DLD1 (cell line): ENCODE results near the gene ADAMTS14.
"Not testable (repeated sequence)": the region's sequence is repeated elsewhere in the genome, so short reads cannot be mapped to it uniquely, and the experiment has no call there.

Experiments used
- in situ Hi-C: cut with HindIII; loops from 2 replicates; pipeline ENCODE4 v1.10.0; 2017; ENCODE audit warnings: low sequenced_read_pairs

Gene ADAMTS14, protein sequence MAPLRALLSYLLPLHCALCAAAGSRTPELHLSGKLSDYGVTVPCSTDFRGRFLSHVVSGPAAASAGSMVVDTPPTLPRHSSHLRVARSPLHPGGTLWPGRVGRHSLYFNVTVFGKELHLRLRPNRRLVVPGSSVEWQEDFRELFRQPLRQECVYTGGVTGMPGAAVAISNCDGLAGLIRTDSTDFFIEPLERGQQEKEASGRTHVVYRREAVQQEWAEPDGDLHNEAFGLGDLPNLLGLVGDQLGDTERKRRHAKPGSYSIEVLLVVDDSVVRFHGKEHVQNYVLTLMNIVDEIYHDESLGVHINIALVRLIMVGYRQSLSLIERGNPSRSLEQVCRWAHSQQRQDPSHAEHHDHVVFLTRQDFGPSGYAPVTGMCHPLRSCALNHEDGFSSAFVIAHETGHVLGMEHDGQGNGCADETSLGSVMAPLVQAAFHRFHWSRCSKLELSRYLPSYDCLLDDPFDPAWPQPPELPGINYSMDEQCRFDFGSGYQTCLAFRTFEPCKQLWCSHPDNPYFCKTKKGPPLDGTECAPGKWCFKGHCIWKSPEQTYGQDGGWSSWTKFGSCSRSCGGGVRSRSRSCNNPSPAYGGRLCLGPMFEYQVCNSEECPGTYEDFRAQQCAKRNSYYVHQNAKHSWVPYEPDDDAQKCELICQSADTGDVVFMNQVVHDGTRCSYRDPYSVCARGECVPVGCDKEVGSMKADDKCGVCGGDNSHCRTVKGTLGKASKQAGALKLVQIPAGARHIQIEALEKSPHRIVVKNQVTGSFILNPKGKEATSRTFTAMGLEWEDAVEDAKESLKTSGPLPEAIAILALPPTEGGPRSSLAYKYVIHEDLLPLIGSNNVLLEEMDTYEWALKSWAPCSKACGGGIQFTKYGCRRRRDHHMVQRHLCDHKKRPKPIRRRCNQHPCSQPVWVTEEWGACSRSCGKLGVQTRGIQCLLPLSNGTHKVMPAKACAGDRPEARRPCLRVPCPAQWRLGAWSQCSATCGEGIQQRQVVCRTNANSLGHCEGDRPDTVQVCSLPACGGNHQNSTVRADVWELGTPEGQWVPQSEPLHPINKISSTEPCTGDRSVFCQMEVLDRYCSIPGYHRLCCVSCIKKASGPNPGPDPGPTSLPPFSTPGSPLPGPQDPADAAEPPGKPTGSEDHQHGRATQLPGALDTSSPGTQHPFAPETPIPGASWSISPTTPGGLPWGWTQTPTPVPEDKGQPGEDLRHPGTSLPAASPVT

DNA sequence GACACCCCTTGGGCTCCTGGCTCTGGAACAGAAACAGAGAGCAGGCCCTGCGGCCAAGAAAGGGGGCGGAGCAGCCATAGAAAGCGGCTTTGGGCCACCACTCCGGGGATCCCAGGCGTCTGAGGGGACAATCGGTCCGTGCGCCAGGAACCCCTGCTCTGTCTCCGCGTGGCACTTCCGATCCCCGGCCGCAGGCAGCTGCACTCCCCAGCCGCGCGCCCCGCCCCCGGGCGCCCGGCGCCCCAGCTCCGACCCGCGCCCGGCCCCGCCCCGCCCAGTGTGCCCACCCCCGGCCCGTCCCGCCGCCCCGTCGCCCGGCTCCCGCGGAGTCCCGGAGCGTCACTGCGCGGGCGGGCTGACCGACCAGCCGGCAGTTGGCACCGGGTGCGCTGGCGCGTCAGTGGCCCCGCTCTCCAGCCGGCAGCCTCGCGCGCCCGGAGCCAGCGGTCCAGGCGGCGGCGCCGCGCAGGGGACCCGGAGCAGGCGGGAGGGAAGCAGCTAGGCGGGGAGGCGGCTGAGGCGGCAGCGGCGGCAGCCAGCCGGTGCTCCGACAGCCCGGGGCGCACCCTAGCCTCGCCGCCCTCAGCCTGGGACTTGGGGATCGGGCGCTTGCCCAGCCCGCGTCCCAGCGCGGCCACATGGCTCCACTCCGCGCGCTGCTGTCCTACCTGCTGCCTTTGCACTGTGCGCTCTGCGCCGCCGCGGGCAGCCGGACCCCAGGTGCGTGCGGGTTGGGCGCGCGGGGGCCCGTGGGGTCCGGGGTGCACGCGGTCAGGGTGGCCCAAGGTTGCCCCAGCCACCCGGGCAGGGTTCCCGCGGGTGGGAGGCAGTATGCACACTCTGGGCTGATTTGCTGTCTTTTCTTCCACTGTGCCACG lies at the start of gene ADAMTS14:
Gene ADAMTS14, plus strand, starts transcription at position 342 of the 878 bp plus-strand sequence. Its CDS starts 297 bp downstream, at position 639.
- in situ Hi-C loops = no loop called here

DNA sequence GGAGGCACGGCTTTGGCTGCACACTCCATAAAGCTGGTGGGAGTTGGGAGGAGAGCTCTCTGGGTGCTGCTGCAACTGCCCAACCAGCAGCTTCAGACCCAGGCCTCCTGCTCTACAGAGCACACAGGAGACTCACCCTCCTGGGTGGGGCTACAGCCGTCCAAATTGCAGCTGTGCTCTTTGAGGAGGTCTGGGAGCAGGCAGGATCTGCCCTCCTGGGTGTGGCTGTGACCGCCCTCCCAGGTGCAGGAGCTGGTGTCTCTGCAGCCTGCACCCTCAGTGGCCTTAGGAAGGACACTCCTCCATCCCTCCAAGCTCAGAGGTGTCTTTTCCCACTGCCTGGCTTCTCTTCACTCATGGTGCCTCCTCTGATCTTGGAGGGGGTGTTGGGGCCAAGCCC lies 49.8 kb upstream of the ADAMTS14 start:
- in situ Hi-C loops = no loop called here

DNA sequence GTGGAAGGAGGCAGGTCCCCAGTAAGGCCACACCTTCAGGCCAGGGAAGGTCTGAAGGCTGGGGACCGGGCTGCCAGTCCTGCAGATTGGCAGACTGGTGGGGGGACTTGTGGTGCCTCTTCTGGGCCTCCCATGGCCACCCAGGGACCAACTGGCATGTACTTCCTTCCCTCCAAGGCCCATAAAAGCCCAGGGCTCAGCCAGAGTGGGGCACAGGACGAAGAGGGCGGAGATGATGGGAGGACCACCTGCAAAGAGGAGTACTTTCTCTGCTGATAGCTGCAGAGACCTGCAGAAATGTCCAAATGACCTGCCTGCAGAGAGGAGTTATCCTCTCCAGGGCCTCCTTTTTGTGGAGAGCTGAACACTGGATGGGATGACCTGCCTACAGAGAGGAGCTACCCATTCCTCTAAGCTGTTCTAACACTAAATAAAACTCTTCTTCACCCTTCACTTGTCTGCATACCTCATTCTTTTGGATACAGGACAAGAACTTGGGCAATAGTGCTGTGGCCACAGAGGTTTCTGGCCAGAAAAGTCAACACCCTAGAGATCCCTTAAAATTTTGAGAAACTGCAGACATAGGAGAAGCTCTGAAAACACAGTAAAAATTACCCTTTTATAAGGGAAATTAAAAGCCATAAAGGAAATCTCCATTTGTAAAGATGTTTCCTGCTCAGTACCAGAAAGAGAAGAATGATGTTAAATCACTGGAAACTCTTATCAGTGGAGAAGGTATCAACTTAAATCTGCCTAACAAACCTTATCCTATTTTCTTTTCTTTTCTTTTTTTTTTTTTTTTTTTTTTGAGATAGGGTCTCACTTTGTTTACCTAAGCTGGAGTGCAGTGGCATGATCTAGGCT lies 49.1 kb upstream of the ADAMTS14 start:
- in situ Hi-C loops = no loop called here

DNA sequence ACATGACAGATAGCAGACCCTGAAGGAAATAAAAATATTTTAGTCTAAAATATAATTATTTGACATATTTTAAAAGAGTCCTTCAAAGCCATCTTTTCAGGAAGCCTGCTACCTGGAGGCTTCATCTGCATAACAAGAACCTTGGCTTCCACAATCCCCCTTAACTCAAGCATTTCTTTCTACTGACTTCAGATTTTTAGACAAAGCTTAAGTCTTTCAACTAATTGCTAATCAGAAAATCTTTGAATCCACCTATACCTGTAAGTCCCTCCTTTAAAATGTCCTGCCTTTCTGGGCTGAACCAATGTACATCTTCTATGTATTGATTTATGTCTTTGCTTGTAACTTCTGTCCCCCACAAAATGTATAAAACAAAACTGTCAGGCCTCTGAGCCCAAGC lies 46.2 kb upstream of the ADAMTS14 start:
- in situ Hi-C loops = no loop called here

DNA sequence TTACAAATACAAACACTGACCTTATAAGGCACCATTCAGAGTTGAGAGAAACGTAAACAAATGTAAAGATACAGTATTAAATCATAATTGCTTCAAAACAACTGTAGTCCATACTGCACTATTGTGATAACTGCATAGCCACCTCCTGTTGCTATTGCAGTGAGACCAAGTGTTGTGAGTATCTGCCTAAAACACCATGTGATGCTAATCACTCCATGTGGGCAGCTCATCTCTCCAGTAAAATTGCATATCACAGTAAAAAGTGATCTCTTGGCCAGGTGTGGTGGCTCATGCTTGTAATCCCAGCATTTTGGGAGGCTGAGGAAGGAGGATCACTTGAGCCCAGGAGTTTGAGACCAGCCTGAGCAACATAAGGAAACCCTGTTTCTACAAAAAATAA lies 43.0 kb upstream of the ADAMTS14 start:
- in situ Hi-C loops = no loop called here

- in situ Hi-C loops = not testable (repeated sequence)
These were observed 40.6 kb upstream of the ADAMTS14 start for GRCh38 chr10:70631735-70632134.

DNA sequence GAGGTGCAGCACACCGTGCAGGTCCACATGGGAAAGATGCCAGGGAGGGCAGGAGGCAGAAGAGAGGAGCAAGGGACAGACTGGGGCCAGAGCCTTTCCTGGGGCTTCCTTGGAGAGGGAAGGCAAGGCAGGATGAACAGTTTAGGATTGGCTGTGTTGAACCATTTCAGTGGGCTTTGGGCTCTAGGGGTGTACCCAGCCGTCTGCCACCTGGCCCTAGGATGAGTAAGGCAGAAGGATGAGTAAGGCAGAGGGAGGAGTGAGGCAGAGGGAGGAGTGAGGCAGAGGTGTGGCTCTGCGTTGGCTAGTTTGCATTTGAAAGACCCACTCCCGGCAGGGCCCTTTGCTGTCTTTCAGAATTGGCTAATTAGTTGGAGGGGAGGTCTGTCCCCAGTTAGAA lies 38.3 kb upstream of the ADAMTS14 start:
- in situ Hi-C loops = no loop called here

DNA sequence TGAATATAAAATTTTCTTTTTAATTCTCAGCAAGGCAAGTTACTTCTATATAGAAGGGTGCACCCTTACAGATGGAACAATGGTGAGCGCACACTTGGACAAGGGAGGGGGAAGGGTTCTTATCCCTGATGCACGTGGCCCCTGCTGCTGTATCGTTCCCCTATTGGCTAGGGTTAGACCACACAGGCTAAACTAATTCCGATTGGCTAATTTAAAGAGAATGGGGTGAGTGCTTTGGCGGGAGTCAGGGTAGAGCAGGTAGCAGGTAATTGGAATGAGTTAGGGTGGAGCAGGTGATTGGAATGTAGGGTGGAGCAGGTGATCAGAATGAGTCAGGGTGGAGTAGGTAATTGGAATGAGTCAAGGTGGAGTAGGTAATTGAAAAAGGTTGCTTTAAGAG lies 37.8 kb upstream of the ADAMTS14 start:
- in situ Hi-C loops = not testable (repeated sequence)

- in situ Hi-C loops = not testable (repeated sequence)
These were observed 32.5 kb upstream of the ADAMTS14 start for GRCh38 chr10:70639640-70640383.

GRCh38 chr10:70643272-70643671 lies 29.0 kb upstream of the ADAMTS14 start:
- in situ Hi-C loops = not testable (repeated sequence)

DNA sequence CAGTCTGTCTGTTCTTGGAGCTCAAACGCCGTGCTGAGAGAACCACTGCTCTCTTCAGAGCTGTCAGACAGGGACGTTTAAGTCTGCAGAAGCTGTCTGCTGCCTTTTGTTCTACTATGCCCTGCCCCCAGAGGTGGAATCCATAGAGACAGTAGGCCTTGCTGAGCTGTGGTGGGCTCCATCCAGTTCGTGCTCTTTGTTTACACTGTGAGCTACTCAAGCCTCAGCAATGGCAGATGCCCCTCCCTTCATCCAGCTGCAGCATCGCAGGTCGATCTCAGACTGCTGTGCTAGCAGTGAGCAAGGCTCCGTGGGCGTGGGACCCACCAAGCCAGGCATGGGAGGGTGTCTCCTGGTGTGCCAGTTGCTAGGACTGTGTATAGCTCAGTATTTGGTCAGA lies 27.3 kb upstream of the ADAMTS14 start:
- in situ Hi-C loops = not testable (repeated sequence)

- in situ Hi-C loops = no loop called here
These were observed 25.2 kb upstream of the ADAMTS14 start for GRCh38 chr10:70647086-70647485.

DNA sequence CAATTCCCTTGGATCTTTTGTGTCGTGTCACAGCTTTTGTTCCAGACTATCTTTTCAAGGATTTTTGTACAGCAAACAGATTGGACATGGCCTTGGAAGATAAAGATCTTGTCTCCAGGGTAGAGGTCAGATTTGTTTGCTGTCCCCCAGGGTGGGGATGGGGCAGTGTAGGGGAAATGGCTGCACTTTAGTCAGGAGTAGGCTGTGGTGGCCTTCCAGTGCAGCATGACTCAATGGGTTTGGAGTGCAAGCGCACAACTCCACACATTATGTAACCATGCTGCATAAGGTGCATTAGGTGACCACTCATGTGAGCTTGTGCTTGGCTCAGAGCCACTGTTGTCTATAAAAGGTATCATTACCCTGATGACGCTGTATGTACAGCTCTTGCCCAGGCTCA lies 23.9 kb upstream of the ADAMTS14 start:
- in situ Hi-C loops = no loop called here

DNA sequence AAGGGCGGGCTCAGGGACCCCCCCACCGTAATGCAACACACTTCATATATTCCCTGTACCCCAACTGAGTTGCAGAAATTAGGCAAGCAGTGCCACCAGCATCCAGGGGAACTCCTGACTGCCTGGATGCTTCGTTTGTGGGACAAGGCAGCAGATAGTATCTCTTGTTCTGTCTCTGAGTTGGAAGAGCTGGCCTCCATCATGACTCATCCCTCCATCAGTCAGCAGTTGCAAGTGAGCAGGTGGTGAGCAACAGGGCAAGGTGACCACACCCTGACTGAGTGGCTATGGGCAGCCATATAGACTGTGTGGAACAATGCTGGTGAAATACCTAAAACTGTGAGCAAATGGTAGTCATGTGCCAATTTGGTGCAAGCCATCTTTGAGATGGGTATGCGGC lies 22.8 kb upstream of the ADAMTS14 start:
- in situ Hi-C loops = no loop called here

DNA sequence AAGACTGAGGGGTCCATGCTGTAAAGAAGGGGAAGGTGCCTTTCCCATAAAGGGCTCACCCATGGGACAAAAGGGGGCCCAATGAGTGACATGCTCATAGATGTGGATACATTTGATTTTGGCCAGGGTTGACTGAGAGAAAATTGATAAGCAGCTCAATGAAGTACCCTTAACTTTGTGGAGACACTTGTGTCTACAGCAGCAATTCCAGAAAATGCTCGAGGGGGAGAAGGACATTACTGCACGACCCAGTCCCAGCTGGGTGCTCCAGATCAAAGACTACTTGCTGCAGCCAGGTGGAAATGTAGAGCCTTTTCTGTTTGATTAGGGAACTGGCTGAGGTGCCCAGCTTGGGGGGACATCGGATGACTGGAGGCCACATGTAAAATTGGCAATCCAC lies 22.2 kb upstream of the ADAMTS14 start:
- in situ Hi-C loops = no loop called here

- in situ Hi-C loops = no loop called here
These were observed 21.6 kb upstream of the ADAMTS14 start for GRCh38 chr10:70650718-70651117.

DNA sequence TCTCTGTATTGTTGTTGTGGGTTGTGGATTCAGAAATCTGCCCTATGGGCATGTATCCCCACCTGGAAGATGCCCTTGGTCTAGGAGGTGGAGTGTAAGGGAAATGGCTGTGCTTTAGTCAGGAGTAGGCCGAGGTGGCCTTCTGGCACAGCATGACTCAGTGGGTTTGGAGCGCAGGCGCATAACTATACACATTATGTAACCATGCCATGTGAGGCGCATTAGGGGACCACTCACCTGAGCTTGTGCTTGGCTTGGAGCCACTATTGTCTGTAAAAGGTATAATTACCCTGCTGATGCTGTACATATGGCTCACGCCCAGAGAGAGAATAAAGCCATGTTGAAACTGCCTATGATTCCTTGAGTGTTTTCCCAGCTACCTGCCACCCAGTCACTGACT lies 20.6 kb upstream of the ADAMTS14 start:
- in situ Hi-C loops = no loop called here

DNA sequence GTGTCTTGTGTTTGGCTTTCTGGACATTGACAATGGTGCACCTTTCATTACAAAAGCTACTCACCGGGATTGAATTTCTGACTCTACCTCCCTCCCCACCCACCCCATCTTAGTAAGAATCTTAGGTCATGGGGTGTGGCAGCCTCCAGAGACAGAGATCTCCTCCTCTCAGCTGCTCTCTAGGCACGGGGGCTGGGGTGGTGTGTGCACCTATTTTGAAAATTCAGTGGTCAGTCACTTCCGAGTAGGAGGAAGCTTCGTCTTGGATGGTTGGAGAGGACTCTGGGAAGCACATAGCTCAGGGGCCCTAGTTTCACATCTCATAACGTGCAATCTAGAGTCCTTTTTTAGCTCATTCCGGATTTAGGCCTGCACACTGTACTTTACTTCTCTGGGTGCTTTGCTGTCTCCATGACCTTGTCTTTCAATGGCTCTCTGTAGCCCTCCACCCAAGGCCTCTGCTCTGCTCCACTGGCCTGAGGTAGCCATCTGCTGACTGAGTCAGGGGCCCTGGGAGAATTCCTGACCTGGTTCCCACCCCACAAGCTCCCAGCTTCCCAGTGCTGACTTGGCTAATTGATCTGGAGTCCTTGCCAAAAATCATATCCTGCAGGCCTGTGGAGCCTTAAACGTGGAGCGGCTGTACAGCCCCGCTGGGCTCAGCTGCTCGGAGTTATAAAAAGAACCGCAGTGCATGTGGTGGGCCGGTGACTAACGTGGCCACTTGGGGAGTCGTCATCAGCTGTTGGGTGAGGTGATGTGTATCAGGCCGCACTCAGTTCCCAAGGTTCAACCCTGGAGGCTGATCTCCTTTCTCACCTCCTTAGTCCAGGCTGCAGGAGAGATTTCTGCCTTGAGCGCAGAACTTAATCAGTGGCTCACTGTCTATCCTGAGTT lies 19.3 kb upstream of the ADAMTS14 start:
- in situ Hi-C loops = no loop called here
